ENCODE results near the gene SIK3.
"Not testable (repeated sequence)": the region's sequence is repeated elsewhere in the genome, so short reads cannot be mapped to it uniquely, and the experiment has no call there.

Gene SIK3

DNA sequence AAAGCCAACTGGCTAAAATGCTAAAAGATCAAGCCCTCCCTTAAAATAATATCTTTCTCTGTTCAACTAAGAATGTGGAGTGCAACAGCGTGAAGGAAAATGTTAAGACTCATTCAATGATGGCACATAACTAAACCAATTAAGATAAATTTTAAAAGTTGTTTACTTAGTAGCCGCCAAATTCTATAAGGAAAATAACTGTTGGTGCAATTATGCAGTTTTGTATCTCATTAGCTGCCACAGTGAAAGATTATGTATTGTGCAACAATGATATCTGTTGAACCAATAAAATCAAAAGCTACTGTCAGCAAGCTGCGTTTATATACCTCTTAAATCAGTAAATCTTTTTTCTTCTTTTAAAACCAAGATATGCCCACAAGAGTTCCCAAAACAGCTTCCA lies 55.5 kb downstream of the SIK3 start:
- no peak for DNase-seq

DNA sequence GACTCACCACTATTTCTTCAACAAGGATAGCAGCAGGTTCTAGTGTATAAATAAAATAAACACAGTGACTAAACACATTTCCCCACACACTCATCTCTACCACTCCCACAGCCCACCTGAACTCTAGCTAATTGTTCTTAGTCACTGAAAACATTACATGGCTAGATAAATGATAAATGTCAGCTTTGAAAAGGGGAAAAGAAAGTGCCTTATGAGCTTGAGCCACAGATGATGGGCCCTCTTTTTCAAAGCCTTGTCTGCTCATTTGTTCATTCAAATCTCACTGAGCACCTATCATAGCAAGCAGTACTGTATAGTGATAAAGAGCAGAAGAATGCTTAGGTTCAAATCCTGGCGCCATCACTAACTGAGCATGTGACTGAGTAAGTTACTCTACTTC lies 58.3 kb downstream of the SIK3 start:
- DNase-seq, result no peak

DNA sequence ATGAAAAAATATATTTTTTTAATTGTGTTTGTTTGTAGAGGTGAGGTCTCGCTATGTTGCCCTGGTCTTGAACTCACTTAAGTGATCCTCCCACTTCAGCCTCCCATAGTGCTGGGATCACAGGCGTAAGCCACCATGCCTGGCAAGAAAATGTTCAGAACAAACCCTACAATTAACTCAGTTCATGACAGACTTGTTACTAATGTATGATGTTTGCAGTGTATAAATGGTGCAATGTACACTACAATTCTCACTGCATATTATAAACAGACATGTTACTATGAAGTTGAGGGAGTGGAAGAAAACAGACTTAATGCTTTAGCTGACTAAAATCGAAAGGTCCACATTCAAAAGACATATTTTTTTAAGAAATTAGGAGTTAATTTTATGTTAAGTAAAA lies 59.0 kb downstream of the SIK3 start:
- DNase-seq, result no peak

DNA sequence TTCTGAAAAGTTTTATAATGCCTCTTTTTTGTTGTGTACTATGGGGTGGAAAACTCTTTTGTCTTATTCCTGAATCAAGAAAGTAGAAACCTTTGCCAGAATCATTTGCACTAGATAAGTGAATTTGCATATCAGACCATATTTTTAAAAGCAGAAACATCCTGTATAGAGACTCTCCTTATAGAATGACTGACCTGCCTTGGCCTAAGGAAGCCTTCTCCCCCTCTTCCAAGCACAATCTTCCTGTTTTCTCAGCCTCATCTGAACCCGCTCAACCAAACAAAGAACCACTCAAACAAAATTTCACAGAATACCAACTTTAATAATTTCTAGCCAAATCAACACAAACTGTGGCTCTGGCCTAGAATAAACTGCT lies 60.3 kb downstream of the SIK3 start:
- DNase-seq, result no peak

DNA sequence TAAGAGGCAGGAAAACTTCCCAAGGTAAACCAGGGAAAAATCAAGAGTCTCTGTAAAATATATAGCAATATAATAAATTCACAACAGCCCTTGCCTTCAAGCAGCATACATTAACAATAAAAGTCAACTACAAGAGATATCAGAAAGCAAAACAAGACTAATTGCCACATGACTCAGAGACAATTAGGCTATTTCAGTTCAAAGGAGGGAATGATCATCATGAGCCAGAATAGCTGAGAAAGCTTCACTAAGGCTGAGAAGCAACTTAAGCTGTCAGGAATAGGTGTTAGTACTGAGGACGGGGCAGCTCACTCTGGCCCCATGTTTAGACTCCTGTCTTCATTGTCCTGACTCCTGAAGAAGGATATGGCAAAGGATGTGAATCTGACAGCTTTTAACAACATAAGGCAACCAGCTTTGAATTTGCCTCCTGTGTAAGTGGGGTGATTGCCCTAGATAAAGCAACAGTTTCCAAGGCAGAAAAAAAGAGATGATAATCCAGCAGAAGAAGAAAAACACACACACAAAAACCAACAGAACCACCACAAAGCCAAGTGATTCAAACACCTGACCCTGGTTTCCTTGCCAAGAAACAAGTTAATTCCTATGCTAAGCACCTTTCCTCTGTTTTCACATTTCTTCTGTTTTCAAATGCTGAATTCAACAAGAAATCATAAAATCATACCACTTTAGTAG lies 60.8 kb downstream of the SIK3 start:
- DNase-seq, result no peak

DNA sequence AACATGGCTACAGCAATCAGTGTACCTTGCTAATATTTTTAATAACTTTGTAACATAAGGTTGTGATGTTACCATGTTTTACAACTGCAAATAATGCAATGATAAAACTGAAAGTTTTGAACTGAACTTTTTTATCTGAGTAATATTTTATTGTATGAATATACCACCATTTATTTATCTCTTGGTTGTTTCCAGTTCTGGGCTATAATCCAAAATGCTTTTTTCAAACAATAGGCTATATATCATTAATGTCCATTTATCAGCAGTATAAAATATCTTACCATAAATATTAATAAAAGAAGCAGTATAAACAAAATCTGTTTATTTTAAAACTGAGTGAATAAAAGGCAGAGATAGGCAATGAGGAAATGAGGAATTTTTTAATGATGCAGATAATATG lies 63.3 kb downstream of the SIK3 start:
- DNase-seq, result no peak

DNA sequence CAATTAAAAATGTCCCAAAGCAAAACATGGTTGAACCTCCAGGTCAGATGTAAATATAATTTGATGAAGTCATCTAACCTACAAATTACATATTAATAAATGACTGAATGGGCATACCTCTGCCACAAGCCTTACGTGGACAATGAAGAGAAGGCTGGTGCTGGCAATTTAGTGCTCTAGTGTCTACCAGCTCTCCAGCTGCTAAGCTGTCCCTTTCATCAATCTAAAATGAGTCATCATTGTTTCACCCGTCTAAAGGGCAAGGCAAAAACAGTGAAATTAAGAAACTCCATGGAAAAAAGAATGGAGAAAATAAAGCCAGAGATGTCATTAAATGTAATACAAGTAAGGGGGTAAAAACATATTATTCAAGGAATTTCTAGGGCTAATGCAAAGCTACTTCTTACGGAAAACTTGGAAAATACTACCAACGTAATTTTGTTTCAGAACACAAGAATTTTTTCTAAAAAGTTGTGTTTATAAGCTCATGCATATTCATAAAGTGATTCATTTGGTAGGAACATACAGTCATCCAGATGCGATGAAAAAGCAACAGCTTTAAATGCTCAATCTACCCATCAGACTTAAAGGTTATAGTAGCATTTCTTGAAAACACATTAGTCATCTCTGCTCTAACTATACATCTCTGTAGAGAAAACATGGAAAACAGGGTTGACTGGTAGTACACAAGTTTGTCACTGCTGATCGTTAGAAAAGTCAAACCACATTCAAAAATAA lies 71.5 kb downstream of the SIK3 start:
- DNase-seq, result peak; percentile 72

DNA sequence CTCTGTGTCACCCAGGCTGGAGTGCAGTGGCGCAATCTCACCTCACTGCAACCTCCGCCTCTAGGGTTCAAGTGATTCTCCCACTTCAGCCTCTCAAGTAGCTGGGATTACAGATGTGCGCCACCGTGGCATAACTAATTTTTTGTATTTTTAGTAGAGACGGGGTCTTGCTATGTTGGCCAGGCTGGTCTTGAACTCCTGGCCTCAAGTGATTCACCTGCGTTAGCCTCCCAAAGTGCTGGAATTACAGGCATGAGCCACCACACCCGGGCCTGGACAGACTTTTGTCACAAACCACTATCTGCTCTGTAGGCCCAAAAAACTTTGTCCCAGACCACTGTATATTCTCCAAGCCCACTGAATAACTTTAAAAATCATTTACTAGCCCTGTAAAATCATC lies 74.5 kb downstream of the SIK3 start:
- not testable (repeated sequence) for DNase-seq

DNA sequence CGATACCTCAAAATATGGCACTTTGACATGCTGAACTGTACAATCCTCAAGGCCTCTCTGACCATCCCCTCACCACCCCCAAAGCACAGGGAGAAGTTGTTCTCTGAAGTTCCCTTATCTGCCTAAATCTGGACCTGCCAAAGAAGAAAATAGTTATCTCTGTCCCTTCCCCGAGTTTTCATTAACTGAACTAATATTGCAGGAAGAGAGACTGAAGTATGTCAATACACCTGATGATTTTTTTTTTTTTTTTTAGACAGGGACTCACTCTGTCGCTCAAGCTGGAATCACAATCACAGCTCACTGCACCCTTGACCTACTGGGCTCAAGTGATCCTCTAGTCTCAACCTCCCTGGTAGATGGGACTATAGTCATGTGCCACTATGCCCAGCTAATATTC lies 75.0 kb downstream of the SIK3 start:
- DNase-seq, result no peak

DNA sequence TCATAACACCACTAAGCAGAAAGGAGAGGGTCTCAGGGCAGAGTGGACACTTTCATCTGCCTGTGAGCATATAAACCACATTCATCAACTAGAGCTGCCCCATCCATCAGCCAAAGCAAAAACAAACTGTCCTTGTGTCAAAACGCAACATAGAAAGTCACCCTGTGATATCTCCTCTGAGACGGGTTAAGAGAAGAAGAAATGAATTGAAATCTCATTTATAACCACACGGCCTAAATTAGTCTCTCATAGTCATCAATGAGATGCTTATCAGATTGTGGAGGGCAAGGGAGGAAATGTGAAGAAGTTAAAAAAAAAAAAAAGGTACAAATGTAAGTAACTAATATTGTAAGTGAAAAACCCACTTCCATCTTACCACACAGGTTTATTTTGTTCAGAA lies 75.7 kb downstream of the SIK3 start:
- no peak for DNase-seq

DNA sequence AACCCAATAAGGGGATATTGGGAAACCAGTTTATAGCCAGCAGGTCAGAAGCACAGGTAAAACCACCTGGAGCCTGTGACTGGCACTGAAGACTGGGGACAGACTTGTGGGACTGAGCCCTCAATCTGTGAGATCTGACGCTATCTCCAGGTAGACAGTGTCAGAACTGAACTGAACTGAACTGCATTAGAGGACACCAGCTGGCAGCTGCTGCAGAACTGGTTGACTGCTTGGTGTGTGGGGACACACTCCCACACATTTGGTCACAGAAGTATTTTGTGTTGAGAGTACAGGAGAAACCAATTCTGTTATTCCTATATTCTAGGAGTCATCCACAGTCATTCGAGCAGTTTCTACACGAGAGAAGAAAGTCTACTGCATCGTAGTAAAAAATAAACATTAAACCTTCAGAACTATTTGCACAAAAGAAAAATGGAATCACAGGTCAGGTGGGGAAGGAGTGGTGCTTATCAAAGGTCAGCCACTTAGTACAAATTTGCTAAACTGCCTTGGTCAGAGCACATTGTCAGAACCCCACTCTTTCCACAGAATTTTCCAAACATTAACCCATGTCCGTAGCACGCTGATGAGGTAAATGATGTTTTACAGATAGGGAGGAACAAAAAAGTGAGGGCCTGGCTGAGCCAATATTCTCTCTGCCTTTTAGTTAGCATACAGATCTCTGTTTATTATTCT lies 77.2 kb downstream of the SIK3 start:
- no peak for DNase-seq

DNA sequence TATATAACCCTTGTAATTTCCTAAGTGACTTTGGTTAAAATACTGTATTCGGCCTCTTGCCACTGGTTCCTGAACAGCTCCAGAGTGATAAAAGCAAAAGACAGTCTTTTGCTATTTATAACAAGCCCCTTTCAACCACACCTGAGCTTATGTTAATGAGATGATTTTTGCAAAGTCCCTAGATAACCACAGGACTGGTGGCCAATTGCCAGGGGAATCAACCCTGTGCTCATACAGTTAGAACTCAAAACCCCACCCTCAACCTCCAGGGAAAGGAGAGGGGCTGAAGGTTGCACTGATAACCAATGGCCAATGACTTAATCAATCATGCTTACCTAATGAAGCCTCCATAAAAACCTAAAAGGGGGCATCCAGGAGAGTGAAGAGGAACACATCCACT lies 77.9 kb downstream of the SIK3 start:
- no peak for DNase-seq

DNA sequence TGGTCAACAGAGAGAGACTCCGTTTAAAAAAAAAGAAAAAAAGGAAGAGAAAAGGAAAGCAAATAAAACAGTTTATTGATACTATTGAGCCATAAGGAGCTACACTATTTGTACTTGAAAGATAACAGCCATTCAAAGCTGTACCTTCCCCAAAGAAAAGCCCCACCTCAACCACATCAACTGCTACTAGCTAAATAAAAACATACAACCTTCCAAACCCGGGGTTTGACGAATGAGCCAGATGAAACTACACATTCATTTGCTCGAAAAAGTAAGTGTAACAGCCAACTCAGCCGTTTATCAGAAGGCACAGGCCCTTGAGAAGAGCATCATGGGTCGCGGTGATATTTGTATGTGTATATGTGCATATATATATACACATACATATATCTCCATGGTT lies 78.4 kb downstream of the SIK3 start:
- DNase-seq, result no peak

DNA sequence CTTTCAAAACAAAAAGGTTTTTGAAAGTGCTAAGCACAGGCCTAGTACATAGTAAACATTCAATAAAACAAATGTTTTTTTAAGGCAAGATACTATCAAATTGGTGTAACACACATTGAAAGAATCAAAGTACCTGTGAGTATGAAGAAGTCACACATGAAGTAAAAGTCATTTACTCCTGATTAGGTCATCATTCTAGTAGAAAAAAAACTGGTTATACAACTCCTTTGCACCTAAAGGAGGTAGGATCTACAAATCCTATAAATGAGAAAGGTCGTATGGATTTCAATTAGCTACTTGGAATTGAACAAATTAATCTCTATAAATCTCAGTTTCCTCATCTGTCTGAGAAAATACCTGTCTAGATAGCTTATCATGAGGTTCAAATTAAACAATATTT lies 80.8 kb downstream of the SIK3 start:
- DNase-seq, result no peak

DNA sequence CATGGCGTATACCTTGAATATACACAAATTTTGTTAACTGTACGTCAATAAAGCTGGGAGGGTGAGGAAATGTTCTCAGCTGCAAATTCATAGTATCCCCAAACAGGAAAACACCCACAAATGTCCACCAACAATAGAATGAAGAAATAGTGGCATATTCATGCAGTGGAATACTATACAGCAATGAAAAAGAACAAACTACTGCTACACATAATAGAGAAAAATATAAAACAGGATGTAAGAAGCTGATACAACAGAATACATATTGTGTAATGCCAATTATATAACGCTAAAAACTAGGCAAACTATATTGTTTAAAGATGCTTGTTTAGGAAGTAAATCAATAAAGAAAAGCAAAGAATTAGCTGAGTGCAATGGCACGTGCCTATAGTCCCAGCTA lies 81.5 kb downstream of the SIK3 start:
- DNase-seq, result no peak

DNA sequence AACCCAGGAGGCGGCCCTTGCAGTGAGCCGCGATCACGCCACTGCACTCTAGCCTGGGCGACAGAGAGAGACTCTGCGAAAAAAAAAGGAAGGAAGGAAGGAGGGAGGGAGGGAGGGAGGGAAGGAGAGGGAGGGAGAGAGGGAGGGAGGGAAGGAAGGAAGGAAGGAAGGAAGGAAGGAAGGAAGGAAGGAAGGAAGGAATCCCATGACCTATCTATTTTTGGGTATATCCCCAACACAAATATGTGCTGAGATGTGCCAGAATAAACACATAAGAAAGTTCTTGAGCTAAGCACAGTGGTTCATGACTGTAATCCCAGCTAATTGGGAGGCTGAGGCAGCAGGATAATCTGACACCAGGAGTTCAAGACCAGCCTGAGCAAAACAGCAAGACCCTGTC lies 82.0 kb downstream of the SIK3 start:
- DNase-seq, result no peak

DNA sequence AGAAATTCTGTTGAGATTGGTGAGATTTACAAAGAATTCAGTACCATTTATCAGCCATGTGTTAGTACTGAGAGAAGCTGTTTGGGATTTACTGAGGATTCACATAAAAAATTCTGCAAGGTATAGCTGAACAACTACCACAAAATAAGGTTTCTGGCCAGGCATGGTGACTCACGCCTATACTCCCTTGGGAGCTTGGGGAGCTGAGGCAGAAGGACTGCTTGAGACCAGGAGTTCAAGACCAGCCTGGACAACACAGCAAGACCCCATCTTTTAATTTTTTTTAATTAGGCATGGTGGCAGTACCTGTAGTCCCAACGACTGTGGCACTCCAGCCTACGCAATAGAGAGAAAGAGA lies 86.7 kb downstream of the SIK3 start:
- no peak for DNase-seq

DNA sequence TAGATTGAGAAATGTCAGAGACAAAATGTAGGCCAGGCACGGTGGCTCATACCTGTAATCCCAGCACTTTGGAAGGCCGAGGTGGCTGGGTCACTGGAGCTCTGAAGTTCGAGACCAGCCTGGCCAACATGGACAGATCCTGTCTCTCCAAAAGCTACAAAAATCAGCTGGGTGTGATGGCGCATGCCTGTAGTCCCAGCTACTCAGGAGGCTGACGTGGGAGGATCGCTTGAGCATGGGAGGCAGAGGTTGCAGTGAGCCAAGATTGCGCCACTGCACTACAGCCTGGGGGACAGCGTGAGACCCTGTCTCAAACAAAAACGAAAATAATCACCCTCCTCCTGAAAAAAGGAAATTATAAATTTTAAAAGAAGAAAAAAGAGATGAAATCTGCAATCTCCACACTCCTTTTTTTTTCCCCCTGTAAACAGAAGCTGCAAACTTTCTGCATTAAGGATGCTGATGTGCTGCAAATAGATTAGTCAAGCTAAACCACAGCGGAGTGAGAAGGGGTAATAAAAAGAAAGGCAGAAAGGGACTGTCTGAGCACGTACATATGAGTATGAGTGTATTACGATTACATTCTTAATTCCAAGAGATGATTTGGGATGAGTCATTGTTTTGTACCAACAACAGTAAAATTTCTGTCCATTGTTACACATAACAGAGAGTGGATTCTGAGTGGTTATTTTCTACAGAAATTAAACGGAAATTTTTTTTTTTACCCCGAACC lies 87.3 kb downstream of the SIK3 start:
- peak; percentile 68 for DNase-seq

DNA sequence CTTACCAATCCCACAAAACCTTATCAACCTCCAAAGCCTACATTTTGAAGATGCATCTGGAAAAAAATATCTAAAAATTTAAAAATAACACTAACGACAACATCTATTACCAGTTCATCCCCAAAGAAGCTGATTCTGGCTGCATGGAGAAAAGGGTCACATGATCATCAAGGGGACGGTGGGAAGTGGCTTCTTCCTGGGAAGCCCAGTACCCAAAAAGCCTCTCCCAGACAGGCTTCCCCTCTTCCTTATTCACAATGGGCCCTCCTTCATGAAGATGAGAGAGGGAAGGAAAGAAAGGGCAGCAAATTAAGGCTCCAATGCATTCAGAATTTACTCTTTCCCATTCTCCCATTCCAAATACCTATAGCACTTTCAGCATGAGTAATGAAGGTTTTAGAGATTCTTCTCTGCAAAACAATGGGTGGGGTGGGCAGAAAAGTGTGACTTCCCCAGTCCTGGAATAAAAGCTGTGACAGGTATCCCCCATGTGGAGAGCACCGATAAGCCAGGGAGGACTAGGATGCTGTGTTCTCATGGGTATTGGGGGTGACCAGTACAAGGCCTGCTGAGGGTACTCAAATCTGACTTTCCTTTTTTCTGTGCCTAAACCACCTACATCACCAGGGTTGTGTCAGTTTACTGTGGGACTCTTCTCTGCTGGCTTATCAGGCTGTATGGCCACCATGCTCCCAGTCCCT lies 88.2 kb downstream of the SIK3 start:
- no peak for DNase-seq

DNA sequence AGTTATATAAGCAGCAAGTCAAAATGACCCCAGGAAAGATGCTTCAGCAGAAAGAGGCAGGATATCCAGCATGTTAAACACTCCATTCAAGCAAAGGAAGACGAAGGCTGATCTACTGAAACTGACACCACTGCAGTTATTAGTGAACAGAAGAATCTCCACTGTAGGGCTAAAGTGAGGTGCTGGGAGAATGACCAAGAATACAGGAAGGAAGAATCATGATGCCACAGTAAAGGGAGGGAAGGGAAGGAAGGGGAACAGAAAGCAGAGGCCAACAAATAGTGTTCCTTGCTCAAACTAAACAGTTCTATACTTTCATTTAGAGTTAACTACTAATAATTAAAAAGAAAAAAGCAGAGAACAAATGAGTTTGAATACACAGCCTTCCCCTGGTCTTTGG lies 92.5 kb downstream of the SIK3 start:
- no peak for DNase-seq

DNA sequence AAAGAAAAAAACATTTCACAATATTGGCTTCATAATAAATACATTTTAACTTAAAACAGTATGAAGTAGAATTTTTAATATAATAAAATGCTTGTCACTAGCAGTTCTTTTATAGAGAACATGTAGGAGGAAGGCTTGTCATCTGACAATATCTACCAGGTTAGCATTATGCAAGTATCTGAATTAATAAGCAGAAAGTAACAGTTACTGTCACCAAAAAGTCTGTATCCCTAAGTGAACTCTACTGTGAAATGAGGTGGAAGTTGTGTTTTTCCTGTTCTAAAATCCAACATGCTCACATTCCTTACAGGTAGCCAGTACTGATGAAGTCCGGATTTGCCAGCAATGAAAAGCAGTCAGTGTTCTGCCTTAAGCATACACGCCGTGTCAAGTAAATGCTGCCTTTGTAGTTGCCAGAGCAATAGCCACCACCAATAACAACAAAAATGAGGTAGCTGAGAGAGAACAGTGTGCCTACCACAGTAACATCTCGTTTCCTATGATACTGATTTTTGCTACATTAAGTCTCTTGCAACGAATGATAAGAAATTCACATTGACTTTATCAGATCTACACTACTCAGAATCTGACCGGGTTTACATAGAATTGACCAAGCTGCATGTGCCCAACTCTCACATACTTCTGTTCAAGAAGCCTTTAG lies 95.5 kb downstream of the SIK3 start:
- no peak for DNase-seq

DNA sequence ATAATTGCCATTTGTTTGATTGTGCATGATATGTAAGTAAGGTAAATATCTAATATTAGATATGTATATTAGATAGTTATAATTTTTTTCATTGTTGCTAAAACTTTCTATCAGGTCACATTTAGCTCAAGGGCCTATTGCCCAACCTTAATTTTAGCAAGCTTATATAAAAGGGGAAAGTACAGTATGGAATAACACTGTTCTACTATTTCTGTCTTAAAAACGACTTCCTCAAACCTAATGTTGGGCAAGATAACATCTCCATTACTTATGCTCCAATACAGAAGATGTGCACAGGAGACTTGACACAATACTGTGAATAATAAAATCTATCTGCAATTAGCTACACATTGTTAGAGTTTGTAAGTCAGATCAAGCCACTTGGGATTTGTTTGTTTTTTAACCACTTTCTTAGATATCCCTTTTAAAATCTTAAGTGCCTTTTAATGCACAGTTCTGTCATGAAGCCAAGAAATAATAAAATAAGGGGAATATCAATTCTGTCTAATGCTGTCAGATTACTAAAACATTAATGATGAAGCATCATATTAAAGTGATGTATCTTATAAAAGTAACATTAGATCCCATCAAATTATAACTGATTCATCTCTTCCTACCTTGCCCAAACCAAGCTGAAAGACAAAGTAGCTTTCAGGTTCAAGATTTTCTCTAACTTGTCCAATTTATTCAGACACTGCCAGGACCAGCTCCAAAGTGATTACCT lies 98.1 kb downstream of the SIK3 start:
- DNase-seq, result no peak

All from amniotic stem cell (primary cell).